K562 (cell line): ENCODE results near the gene HIVEP3. TPM values are rescaled to one million over a fixed set of nuclear protein-coding genes. Genes with fewer than 3 reads are reported as not detected.

ENCODE experiments used
- ADNP ChIP-seq: fragments of 200-800 bp; sonication (Bioruptor generic); IDR thresholded peaks from 2 replicates; pipeline ENCODE4 v1.6.1; 2016; ENCODE audit warnings: missing genetic modification characterization, missing compliant biosample characterization
- CC2D1A ChIP-seq: fragments of 450-650 bp; IDR thresholded peaks from 2 replicates; pipeline ENCODE4 v1.6.1; 2017; ENCODE audit warnings: mild to moderate bottlenecking
- ELF1 ChIP-seq: fragments of 200-800 bp; sonication (Bioruptor generic); IDR thresholded peaks from 2 replicates; pipeline ENCODE4 v1.6.1; 2016; ENCODE audit warnings: missing genetic modification characterization, missing compliant biosample characterization
- FOXP1 ChIP-seq: sonication (generic); formaldehyde crosslinking; IDR thresholded peaks from 2 replicates; pipeline ENCODE4 v1.8.0; 2022; ENCODE audit warnings: mild to moderate bottlenecking, missing genetic modification reagents
- GABPB1 ChIP-seq: sonication (generic); formaldehyde crosslinking; IDR thresholded peaks from 2 replicates; pipeline ENCODE4 v1.8.0; 2022; ENCODE audit warnings: mild to moderate bottlenecking, missing genetic modification reagents
- HBP1 ChIP-seq: fragments of 450-650 bp; formaldehyde crosslinking; IDR thresholded peaks from 2 replicates; pipeline ENCODE4 v1.4.0; 2022; ENCODE audit warnings: missing genetic modification characterization
- ID3 ChIP-seq, 2 experiments: fragments of 250-450 bp in 1 of 2; fragments of 450-650 bp in 1 of 2; sonication (Bioruptor Pico) in 1 of 2; IDR thresholded peaks; 2 replicates each; pipeline versions ENCODE4 v1.6.1 to v1.8.0; 2016 to 2021; ENCODE audit warnings: mild to moderate bottlenecking in 2 of 2, moderate library complexity in 2 of 2, missing compliant biosample characterization in 1 of 2, missing genetic modification characterization in 1 of 2
- MAFG ChIP-seq: fragments of 450-650 bp; conservative IDR thresholded peaks from 2 replicates; pipeline ENCODE4 v1.6.1; 2016; ENCODE audit warnings: missing genetic modification characterization, missing compliant biosample characterization
- MEIS2 ChIP-seq: fragments of 450-650 bp; IDR thresholded peaks from 2 replicates; pipeline ENCODE4 v1.6.1; 2014; ENCODE audit warnings: mild to moderate bottlenecking; ENCODE audit not compliant: partially characterized antibody
- NONO ChIP-seq, 2 experiments: fragments of 200-400 bp in 1 of 2; fragments of 450-650 bp in 1 of 2; formaldehyde crosslinking in 1 of 2; IDR thresholded peaks; 2 replicates each; pipeline ENCODE4 v1.6.1; 2017; ENCODE audit warnings: low read depth in 2 of 2, mild to moderate bottlenecking in 2 of 2, moderate library complexity in 2 of 2, low read length in 1 of 2
- POLR2H ChIP-seq: IDR thresholded peaks from 2 replicates; pipeline ENCODE4 v1.6.1; 2016; ENCODE audit warnings: missing genetic modification characterization, low read depth, mild to moderate bottlenecking, control low read depth, missing compliant biosample characterization, moderate library complexity
- PURB ChIP-seq: sonication (generic); formaldehyde crosslinking; IDR thresholded peaks from 2 replicates; pipeline ENCODE4 v1.9.0; 2021; ENCODE audit warnings: low read depth, mild to moderate bottlenecking, missing genetic modification reagents
- RAD51 ChIP-seq: fragments of 450-650 bp; IDR thresholded peaks from 2 replicates; pipeline ENCODE4 v1.7.1; 2016; ENCODE audit warnings: low read depth, mild to moderate bottlenecking, borderline replicate concordance
- RBM34 ChIP-seq: fragments of 200-400 bp; formaldehyde crosslinking; IDR thresholded peaks from 2 replicates; pipeline ENCODE4 v1.6.1; 2018; ENCODE audit warnings: low read length, borderline replicate concordance; ENCODE audit not compliant: insufficient read depth
- RUNX1 ChIP-seq: sonication (generic); IDR thresholded peaks from 2 replicates; pipeline ENCODE4 v1.6.1; 2016; ENCODE audit warnings: antibody characterized with exemption, low read depth
- SIX5 ChIP-seq, 2 experiments: IDR thresholded peaks; 2 replicates each; pipeline ENCODE4 v1.6.1; 2011; ENCODE audit warnings: low read length in 2 of 2, borderline replicate concordance in 1 of 2, low read depth in 1 of 2, mild to moderate bottlenecking in 1 of 2, moderate library complexity in 1 of 2; ENCODE audit not compliant: insufficient read depth in 1 of 2
- TARDBP ChIP-seq: fragments of 450-650 bp; IDR thresholded peaks from 2 replicates; pipeline ENCODE4 v1.6.1; 2016
- TCF7L2 ChIP-seq: fragments of 150-350 bp; IDR thresholded peaks from 2 replicates; pipeline ENCODE4 v1.6.1; 2016; ENCODE audit warnings: low read depth, mild to moderate bottlenecking, low read length, moderate library complexity
- VEZF1 ChIP-seq: fragments of 200-800 bp; sonication (Bioruptor generic); IDR thresholded peaks from 2 replicates; pipeline ENCODE4 v1.6.1; 2017; ENCODE audit warnings: missing genetic modification characterization, missing compliant biosample characterization
- ZBTB9 ChIP-seq: fragments of 450-650 bp; formaldehyde crosslinking; IDR thresholded peaks from 2 replicates; pipeline ENCODE4 v1.4.0; 2020; ENCODE audit warnings: mild to moderate bottlenecking, moderate library complexity
- ZEB2 ChIP-seq: fragments of 450-650 bp; IDR thresholded peaks from 2 replicates; pipeline ENCODE4 v1.6.1; 2016
- ZNF444 ChIP-seq: fragments of 250-450 bp; sonication (Bioruptor Pico); IDR thresholded peaks from 2 replicates; pipeline ENCODE4 v1.4.0; 2020; ENCODE audit warnings: mild to moderate bottlenecking, moderate library complexity
- ZNF778 ChIP-seq: fragments of 450-650 bp; formaldehyde crosslinking; IDR thresholded peaks from 2 replicates; pipeline ENCODE4 v1.4.0; 2020; ENCODE audit warnings: mild to moderate bottlenecking, moderate library complexity
- ZNF780A ChIP-seq: fragments of 250-450 bp; sonication (Bioruptor Pico); IDR thresholded peaks from 2 replicates; pipeline ENCODE4 v1.5.0; 2021; ENCODE audit warnings: mild to moderate bottlenecking
- ZNF830 ChIP-seq: fragments of 250-450 bp; sonication (Bioruptor Pico); IDR thresholded peaks from 2 replicates; pipeline ENCODE4 v1.5.0; 2021; ENCODE audit warnings: mild to moderate bottlenecking
- polyA plus RNA-seq, 8 experiments: library from polyadenylated mRNA; depleted of rRNA in 4 of 8; stranded (reverse) in 5 of 8; unstranded in 3 of 8; fragments of >200 nt; fragmentation: Nextera tagmentation in 2 of 8; fragmentation: Illumina TruSeq in 1 of 8; extraction: Ambion mirVana in 2 of 8; extraction: Trizol in 1 of 8; gene quantifications; 2 replicates each; pipeline versions ENCODE4 v1.2.1 to v1.2.3, GENCODE V29; 2011 to 2014; ENCODE audit warnings: inconsistent platforms in 1 of 8, missing spikeins in 1 of 8
- total RNA-seq, 7 experiments: library from RNA; depleted of rRNA in 6 of 7; stranded (reverse); fragments of >200 nt in 6 of 7; fragmentation: Illumina TruSeq in 2 of 7; extraction: Trizol in 2 of 7; gene quantifications; 2 replicates each; pipeline versions ENCODE4 v1.2.1 to v1.2.3, GENCODE V29; 2011 to 2021; ENCODE audit warnings: low replicate concordance in 1 of 7

The HIVEP3 gene
- total and polyA plus RNA-seq, 9 of the 15 experiments (the other 6 are each of a cell fraction or from before 2014, with no cell fraction given), result 0.09 to 0.58 (median 0.34) TPM; not detected in 1

GRCh38 chr1:41919764-41920397 lies 1.2 kb upstream of the HIVEP3 start (continued):
- TF ChIP-seq ZBTB9 (CRISPR knock-in tag) (peak; percentile 76; the same call in 1 of the 2 replicates), ELF1 (no peak), ZNF780A (CRISPR knock-in tag) (no peak), POLR2H (tag) (no peak), ZEB2 (no peak), PURB (no peak), MAFG (tag) (peak; percentile 46; the same call in 1 of the 2 replicates), ID3 (CRISPR knock-in tag; IDR thresholded peaks at IDR 0.05) (no peak), ID3 (tag; IDR thresholded peaks at IDR 0.05) (no peak), VEZF1 (CRISPR knock-in tag) (no peak), GABPB1 (CRISPR knock-in tag) (no peak), TCF7L2 (no peak), RAD51 (no peak), ZNF778 (CRISPR knock-in tag) (no peak), MEIS2 (peak; percentile 55), RBM34 (no peak), RUNX1 (no peak), ZNF444 (CRISPR knock-in tag) (no peak), ADNP (tag) (no peak), TARDBP (no peak), CC2D1A (no peak), SIX5 (IDR thresholded peaks at IDR 0.05; ENCODE audit: borderline replicate concordance in 1 of 2, insufficient read depth in 1 of 2, low read depth in 1 of 2, low read length in 2 of 2) (no peak), NONO (IDR thresholded peaks at IDR 0.05; ENCODE audit: low read depth in 2 of 2, low read length in 1 of 2) (no peak), ZNF830 (no peak), FOXP1 (CRISPR knock-in tag) (no peak), HBP1 (no peak)
